ENCODE data around the gene YES1. TPM values are rescaled to one million over a fixed set of nuclear protein-coding genes. Genes with fewer than 3 reads are reported as not detected.
"Not testable (repeated sequence)": the region's sequence is repeated elsewhere in the genome, so short reads cannot be mapped to it uniquely, and the experiment has no call there.

The YES1 gene
- total and polyA plus RNA-seq, 8 donors: 10.7 to 35.2 (median 29.2) TPM

GRCh38 chr18:789397-789796 lies 22.6 kb downstream of the YES1 start:
- no peak for FAIRE-seq
- intact Hi-C loops (cut with DNase I): no loop called here
- H3K9me3 ChIP-seq: no peaks in the 10 kb centered on the region
- H3K4me1 ChIP-seq: no peaks in the 10 kb centered on the region
- H3K27ac ChIP-seq: no peak overlapping the region
- H3K27me3 ChIP-seq: no peaks in the 10 kb centered on the region
- DNase-seq: no peak
- no peak overlapping the region for H3K4me3 ChIP-seq
- 91 to 100% methylated on average over 1 of the region's 1 CpG for WGBS, 2 donors
- no peaks in the 10 kb centered on the region for H3K36me3 ChIP-seq
- no peak for TF ChIP-seq CTCF (IDR thresholded peaks at IDR 0.05)
- no peak for ATAC-seq

- Histone ChIP-seq H3K27ac (no peak overlapping the region), H3K36me3 (no peaks in the 10 kb centered on the region), H3K4me1 (peaks cover 0 to 8% (median 0%) of the 10 kb centered on the region in 3 donors), H3K4me3 (no peak overlapping the region), H3K27me3 (no peaks in the 10 kb centered on the region), H3K9me3 (no peaks in the 10 kb centered on the region)
- TF ChIP-seq CTCF (IDR thresholded peaks at IDR 0.05): no peak
- 88 to 96% methylated on average over 1 of the region's 1 CpG for WGBS, 2 donors
- FAIRE-seq: no peak
- DNase-seq: no peak
- ATAC-seq: no peak
- intact Hi-C loops (cut with DNase I): no loop called here
Measured at GRCh38 chr18:785242-785641, 26.8 kb downstream of the YES1 start.

- DNase-seq: no peak
Measured at GRCh38 chr18:784470-785172, 27.4 kb downstream of the YES1 start.

GRCh38 chr18:778194-778927 lies 33.7 kb downstream of the YES1 start:
- H3K36me3 ChIP-seq: no peaks in the 10 kb centered on the region
- no peak for DNase-seq
- no peaks in the 10 kb centered on the region for H3K9me3 ChIP-seq
- H3K27ac ChIP-seq: no peak overlapping the region
- TF ChIP-seq CTCF (IDR thresholded peaks at IDR 0.05): no peak
- FAIRE-seq: no peak
- intact Hi-C loops (cut with DNase I): no loop called here
- no peaks in the 10 kb centered on the region for H3K27me3 ChIP-seq
- WGBS, 2 donors: 68 to 70% methylated on average over 4 of the region's 4 CpGs
- no peak overlapping the region for H3K4me3 ChIP-seq
- H3K4me1 ChIP-seq: peaks cover 0 to 19% (median 8%) of the 10 kb centered on the region in 3 donors
- no peak for ATAC-seq

More at GRCh38 chr18:784470-785172, 27.4 kb downstream of the YES1 start:
- Histone ChIP-seq H3K4me1 (peaks cover 0 to 8% (median 0%) of the 10 kb centered on the region in 3 donors), H3K4me3 (no peak overlapping the region), H3K27ac (no peak overlapping the region), H3K9me3 (no peaks in the 10 kb centered on the region), H3K27me3 (no peaks in the 10 kb centered on the region), H3K36me3 (no peaks in the 10 kb centered on the region)
- intact Hi-C loops (cut with DNase I): no loop called here
- ATAC-seq (no peak), FAIRE-seq (no peak)
- 51 to 68% methylated on average over 5 of the region's 5 CpGs for WGBS, 2 donors
- TF ChIP-seq CTCF (IDR thresholded peaks at IDR 0.05): no peak

- WGBS, 2 donors: 65 to 81% methylated on average over 1 of the region's 1 CpG
- DNase-seq (no peak), ATAC-seq (no peak), FAIRE-seq (no peak)
- peaks cover 0 to 18% (median 8%) of the 10 kb centered on the region in 3 donors for H3K4me1 ChIP-seq
- no peaks in the 10 kb centered on the region for H3K27me3 ChIP-seq
- TF ChIP-seq CTCF (IDR thresholded peaks at IDR 0.05): no peak
- no peaks in the 10 kb centered on the region for H3K9me3 ChIP-seq
- H3K4me3 ChIP-seq: no peak overlapping the region
- H3K27ac ChIP-seq: no peak overlapping the region
- H3K36me3 ChIP-seq: no peaks in the 10 kb centered on the region
- intact Hi-C loops (cut with DNase I): no loop called here
Measured at GRCh38 chr18:777021-777420, 35.0 kb downstream of the YES1 start.

GRCh38 chr18:776044-776443 lies 36.0 kb downstream of the YES1 start:
- H3K9me3 ChIP-seq; H3K27me3 ChIP-seq; DNase-seq; H3K4me3 ChIP-seq; intact Hi-C loops (cut with DNase I); H3K27ac ChIP-seq; ATAC-seq; H3K36me3 ChIP-seq; FAIRE-seq: not testable (repeated sequence)
- peaks cover 0 to 11% (median 8%) of the 10 kb centered on the region in 3 donors for H3K4me1 ChIP-seq
- 90 to 92% methylated on average over 4 of the region's 4 CpGs for WGBS, 2 donors
